Loucy (cell line): ENCODE results near the gene PCIF1.
A peak's percentile ranks its signal among the peaks of the same experiment; 100 is the strongest.
"Not testable (repeated sequence)": the region's sequence is repeated elsewhere in the genome, so short reads cannot be mapped to it uniquely, and the experiment has no call there.

Experiments
- H2AFZ ChIP-seq: fragments of 200-600 bp; sonication (generic); 2 replicates; pipeline ENCODE4 v1.6.0; 2016; ENCODE audit warnings: antibody characterized with exemption, mild to moderate bottlenecking, low read length, moderate library complexity
- H3F3A ChIP-seq: fragments of 200-600 bp; 2 replicates; pipeline ENCODE4 v1.6.0; 2016; ENCODE audit warnings: antibody characterized with exemption, low read depth, mild to moderate bottlenecking
- H3K27me3 ChIP-seq: fragments of 200-600 bp; sonication (generic); 2 replicates; pipeline ENCODE4 v1.6.1; 2014; ENCODE audit warnings: low read length, mild to moderate bottlenecking; ENCODE audit not compliant: insufficient read depth, poor library complexity, severe bottlenecking
- H3K36me3 ChIP-seq: fragments of 200-600 bp; sonication (generic); 2 replicates; pipeline ENCODE4 v1.6.1; 2016; ENCODE audit warnings: low read length; ENCODE audit not compliant: insufficient read depth
- H3K4me1 ChIP-seq: fragments of 200-600 bp; sonication (generic); 2 replicates; pipeline ENCODE4 v1.5.1; 2014; ENCODE audit warnings: low read length, mild to moderate bottlenecking; ENCODE audit not compliant: insufficient read depth, poor library complexity, severe bottlenecking
- H3K4me2 ChIP-seq: fragments of 200-600 bp; sonication (generic); 2 replicates; pipeline ENCODE4 v1.6.0; 2014; ENCODE audit warnings: antibody characterized with exemption, low read length, low read depth, mild to moderate bottlenecking; ENCODE audit not compliant: poor library complexity, severe bottlenecking
- H3K4me3 ChIP-seq: fragments of 200-600 bp; sonication (generic); 2 replicates; pipeline ENCODE4 v1.5.1; 2014; ENCODE audit warnings: low read length, mild to moderate bottlenecking, mixed read lengths; ENCODE audit not compliant: poor library complexity, severe bottlenecking
- H3K79me2 ChIP-seq: fragments of 200-600 bp; sonication (generic); 2 replicates; pipeline ENCODE4 v1.6.1; 2014; ENCODE audit warnings: low read length; ENCODE audit not compliant: insufficient read depth
- H3K9ac ChIP-seq: fragments of 200-600 bp; sonication (generic); 2 replicates; pipeline ENCODE4 v1.6.0; 2014; ENCODE audit warnings: mild to moderate bottlenecking, low read depth, low read length, moderate library complexity; ENCODE audit not compliant: poor library complexity, severe bottlenecking
- H3K9me2 ChIP-seq: fragments of 200-600 bp; sonication (generic); replicated peaks from 2 replicates; pipeline ENCODE4 v1.6.1; 2016; ENCODE audit warnings: low read depth, low read length, mixed read lengths
- H3K9me3 ChIP-seq: fragments of 200-600 bp; sonication (generic); 2 replicates; pipeline ENCODE4 v1.6.1; 2014; ENCODE audit warnings: mild to moderate bottlenecking, antibody characterized with exemption, low read length, low read depth; ENCODE audit not compliant: insufficient read depth
- H4K20me1 ChIP-seq: fragments of 200-600 bp; sonication (generic); 2 replicates; pipeline ENCODE4 v1.6.0; 2014; ENCODE audit warnings: antibody characterized with exemption, low read length, mild to moderate bottlenecking; ENCODE audit not compliant: insufficient read depth, poor library complexity, severe bottlenecking
- EZH2phosphoT487 ChIP-seq: fragments of 200-600 bp; IDR thresholded peaks from 2 replicates; pipeline ENCODE4 v1.6.1; 2018; ENCODE audit warnings: antibody characterized with exemption, mild to moderate bottlenecking, moderate library complexity, borderline replicate concordance
- TF ChIP-seq, protein P1 (sequence below): fragments of 200-600 bp; sonication (generic); conservative IDR thresholded peaks from 2 replicates; pipeline ENCODE4 v1.5.1; 2014; ENCODE audit warnings: mild to moderate bottlenecking, antibody characterized with exemption, low read length

PCIF1 gene

DNA sequence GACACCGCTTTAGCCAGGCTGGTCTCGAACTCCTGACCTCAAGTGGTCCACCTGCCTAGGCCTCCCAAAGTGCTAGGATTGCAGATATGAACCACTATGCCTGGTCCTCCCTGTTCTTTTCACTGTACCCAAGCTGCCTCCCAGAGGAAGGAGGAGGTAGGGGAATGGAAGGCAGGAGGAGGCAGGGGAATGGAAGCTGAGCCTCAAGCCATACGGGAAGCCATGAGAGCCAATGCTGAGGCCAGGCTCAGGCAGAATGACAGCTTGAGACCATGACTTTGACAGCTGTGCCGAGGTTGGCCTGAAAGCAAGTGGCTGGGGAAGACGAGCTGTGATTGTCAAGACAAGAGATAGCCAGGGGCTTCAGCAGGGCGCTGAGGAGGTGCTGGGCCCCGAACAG, 51.1 kb downstream of the PCIF1 start:
- no peaks in the 10 kb centered on the region for H3F3A ChIP-seq
- H3K9me2 ChIP-seq, result no peaks in the 10 kb centered on the region
- H3K9ac ChIP-seq, result no peak overlapping the region
- H2AFZ ChIP-seq, result no peak overlapping the region
- TF ChIP-seq, protein P1, sequence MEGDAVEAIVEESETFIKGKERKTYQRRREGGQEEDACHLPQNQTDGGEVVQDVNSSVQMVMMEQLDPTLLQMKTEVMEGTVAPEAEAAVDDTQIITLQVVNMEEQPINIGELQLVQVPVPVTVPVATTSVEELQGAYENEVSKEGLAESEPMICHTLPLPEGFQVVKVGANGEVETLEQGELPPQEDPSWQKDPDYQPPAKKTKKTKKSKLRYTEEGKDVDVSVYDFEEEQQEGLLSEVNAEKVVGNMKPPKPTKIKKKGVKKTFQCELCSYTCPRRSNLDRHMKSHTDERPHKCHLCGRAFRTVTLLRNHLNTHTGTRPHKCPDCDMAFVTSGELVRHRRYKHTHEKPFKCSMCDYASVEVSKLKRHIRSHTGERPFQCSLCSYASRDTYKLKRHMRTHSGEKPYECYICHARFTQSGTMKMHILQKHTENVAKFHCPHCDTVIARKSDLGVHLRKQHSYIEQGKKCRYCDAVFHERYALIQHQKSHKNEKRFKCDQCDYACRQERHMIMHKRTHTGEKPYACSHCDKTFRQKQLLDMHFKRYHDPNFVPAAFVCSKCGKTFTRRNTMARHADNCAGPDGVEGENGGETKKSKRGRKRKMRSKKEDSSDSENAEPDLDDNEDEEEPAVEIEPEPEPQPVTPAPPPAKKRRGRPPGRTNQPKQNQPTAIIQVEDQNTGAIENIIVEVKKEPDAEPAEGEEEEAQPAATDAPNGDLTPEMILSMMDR, result no peak
- no peak for TF ChIP-seq EZH2phosphoT487
- H3K4me3 ChIP-seq, result no peak overlapping the region
- H3K79me2 ChIP-seq, result no peaks in the 10 kb centered on the region
- no peaks in the 10 kb centered on the region for H3K36me3 ChIP-seq
- no peaks in the 10 kb centered on the region for H3K27me3 ChIP-seq
- no peak overlapping the region for H3K4me2 ChIP-seq
- H4K20me1 ChIP-seq, result no peaks in the 10 kb centered on the region
- H3K4me1 ChIP-seq, result no peaks in the 10 kb centered on the region
- H3K9me3 ChIP-seq, result no peaks in the 10 kb centered on the region

DNA sequence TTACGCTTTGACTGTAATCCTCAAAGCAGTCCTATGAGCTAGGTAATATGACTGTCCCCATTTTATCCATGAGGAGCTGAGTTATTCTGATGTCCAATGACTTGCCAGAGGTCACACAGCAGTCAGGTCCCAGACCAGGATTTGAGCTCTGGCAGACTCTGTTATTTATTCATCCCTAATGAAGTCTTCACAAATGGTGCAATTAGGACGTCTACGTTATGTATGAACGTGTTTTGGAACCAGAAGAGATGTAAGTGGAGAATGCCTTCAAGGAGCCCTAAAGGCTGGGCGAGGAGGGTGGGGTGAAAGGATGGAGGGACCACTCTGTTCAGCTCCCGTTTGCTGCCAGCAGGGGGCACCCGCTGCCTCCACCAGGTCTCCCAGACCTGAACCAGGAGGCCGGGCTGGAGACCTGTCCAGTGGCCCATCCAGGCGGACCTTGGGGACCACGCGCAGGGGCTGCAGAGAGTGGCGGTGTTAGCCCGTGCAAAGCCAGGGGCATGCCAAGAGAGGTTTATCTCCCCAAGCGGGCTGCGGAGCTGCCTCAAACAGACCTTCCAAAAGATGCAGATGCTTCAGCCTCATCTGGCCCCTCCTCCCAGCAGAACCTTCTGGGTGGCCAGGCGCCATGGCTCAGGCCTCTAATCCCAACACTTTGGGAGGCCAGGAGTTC, 52.8 kb downstream of the PCIF1 start:
- TF ChIP-seq EZH2phosphoT487, result no peak
- TF ChIP-seq, protein P1, result peak; percentile 91
- Histone ChIP-seq H2AFZ (no peak overlapping the region), H3K9ac (no peak overlapping the region), H3K27me3 (no peaks in the 10 kb centered on the region), H3K9me3 (no peaks in the 10 kb centered on the region), H3K4me3 (no peak overlapping the region), H3K4me1 (no peaks in the 10 kb centered on the region), H3K36me3 (no peaks in the 10 kb centered on the region), H3K79me2 (no peaks in the 10 kb centered on the region), H3K9me2 (no peaks in the 10 kb centered on the region), H3F3A (no peaks in the 10 kb centered on the region), H4K20me1 (no peaks in the 10 kb centered on the region), H3K4me2 (no peak overlapping the region)

DNA sequence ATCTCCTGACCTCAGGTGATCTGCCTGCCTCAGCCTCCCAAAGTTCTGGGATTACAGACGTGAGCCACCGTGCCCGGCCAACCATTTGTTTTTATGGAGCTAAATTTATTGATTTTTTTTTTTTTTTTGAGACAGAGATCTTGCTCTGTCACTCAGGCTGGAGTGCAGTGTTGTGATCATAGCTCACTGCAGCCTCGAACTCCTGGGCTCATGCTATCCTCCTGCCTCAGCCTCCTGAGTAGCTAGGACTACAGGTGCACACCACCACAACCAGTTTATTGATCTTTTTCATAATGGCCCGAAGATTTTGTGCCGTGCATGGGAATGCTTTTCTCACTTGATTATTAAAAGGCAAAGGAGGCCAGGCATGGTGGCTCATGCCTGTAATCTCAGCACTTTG, 54.3 kb downstream of the PCIF1 start:
- H3K79me2 ChIP-seq, H2AFZ ChIP-seq, H3K4me1 ChIP-seq, H4K20me1 ChIP-seq, H3K9me3 ChIP-seq, H3K36me3 ChIP-seq, H3K27me3 ChIP-seq, H3K4me3 ChIP-seq, H3K9me2 ChIP-seq, H3K9ac ChIP-seq, H3F3A ChIP-seq, H3K4me2 ChIP-seq: not testable (repeated sequence)

DNA sequence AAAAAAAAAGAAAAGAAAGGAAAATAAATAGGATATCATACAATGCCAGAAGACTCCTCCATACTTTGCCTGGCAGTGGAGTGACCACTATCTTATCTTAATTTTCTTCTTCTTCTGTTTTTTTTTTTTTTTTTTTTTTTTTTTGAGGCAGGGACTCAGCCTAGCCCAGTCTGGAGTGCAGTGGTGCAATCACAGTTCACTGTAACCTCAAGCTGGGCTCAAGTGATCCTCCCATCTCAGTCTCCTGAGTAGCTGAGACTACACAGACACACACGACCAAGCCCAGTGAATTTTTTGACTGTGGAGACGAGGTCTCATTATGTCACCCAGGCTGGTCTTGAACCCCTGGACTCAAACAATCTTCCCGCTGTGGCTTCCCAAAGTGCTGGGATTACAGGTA, 57.1 kb downstream of the PCIF1 start:
- H3K9me3 ChIP-seq, result no peaks in the 10 kb centered on the region
- H3K36me3 ChIP-seq, result no peaks in the 10 kb centered on the region
- H3K27me3 ChIP-seq, result no peaks in the 10 kb centered on the region
- no peaks in the 10 kb centered on the region for H3K79me2 ChIP-seq
- no peak overlapping the region for H3K4me2 ChIP-seq
- H2AFZ ChIP-seq, result no peak overlapping the region
- no peaks in the 10 kb centered on the region for H4K20me1 ChIP-seq
- H3K4me3 ChIP-seq, result no peak overlapping the region
- peaks cover 8% of the 10 kb centered on the region for H3K4me1 ChIP-seq
- H3K9me2 ChIP-seq, result no peaks in the 10 kb centered on the region
- H3F3A ChIP-seq, result no peaks in the 10 kb centered on the region
- no peak overlapping the region for H3K9ac ChIP-seq
- TF ChIP-seq EZH2phosphoT487, result no peak
- TF ChIP-seq, protein P1, result no peak
